ENCODE measurements around the gene LSM2. TPM values are rescaled to one million over a fixed set of nuclear protein-coding genes. Genes with fewer than 3 reads are reported as not detected.
"Not testable (repeated sequence)": the region's sequence is repeated elsewhere in the genome, so short reads cannot be mapped to it uniquely, and the experiment has no call there.

The LSM2 gene
- polyA plus RNA-seq, 1 donor (not counting 4 experiments of a cell fraction or from before 2014, with no cell fraction given): 46.5 TPM

- TF ChIP-seq CTCF (optimal IDR thresholded peaks at IDR 0.05 in 1 of 3, IDR thresholded peaks at IDR 0.05 in 1 of 3, conservative IDR thresholded peaks at IDR 0.05 in 1 of 3; ENCODE audit: extremely low read depth in 1 of 3, insufficient read depth in 2 of 3, low read length in 3 of 3) (no peak), EZH2 (IDR thresholded peaks at IDR 0.05; ENCODE audit: low read length) (no peak)
- peak; percentile 51 for FAIRE-seq
These were observed 762 bp downstream of the LSM2 start for GRCh38 chr6:31805939-31806469.

GRCh38 chr6:31801031-31801927 is 5.5 kb downstream of the LSM2 start:
- H3K4me2 ChIP-seq (ENCODE audit: control insufficient read depth, extremely low read depth, insufficient read depth, low read depth, low read length); H3K79me2 ChIP-seq (ENCODE audit: control insufficient read depth, insufficient read depth, low read length); DNase-seq (ENCODE audit: low read depth, low spot score); dilution Hi-C loops (cut with MboI; ENCODE audit: extremely low pct_ligation_motif_present, low sequenced_read_pairs); H3K9me1 ChIP-seq (ENCODE audit: control insufficient read depth, extremely low read depth, insufficient read depth, low read length); H4K20me1 ChIP-seq (ENCODE audit: control insufficient read depth, extremely low read depth, insufficient read depth, low read length); FAIRE-seq; H2AFZ ChIP-seq (ENCODE audit: control insufficient read depth, low read length); H3K9ac ChIP-seq (ENCODE audit: control insufficient read depth, extremely low read depth, insufficient read depth, low read length); H3K27ac ChIP-seq (ENCODE audit: control insufficient read depth, insufficient read depth, low read length); H3K27me3 ChIP-seq (ENCODE audit: control insufficient read depth, extremely low read depth, insufficient read depth, low read length); H3K36me3 ChIP-seq (ENCODE audit: control insufficient read depth in 2 of 2, extremely low read depth in 1 of 2, insufficient read depth in 2 of 2, low read length in 2 of 2); H3K9me3 ChIP-seq (ENCODE audit: control insufficient read depth, low read depth, low read length); H3K4me3 ChIP-seq (ENCODE audit: control insufficient read depth in 2 of 3, extremely low read depth in 1 of 3, insufficient read depth in 2 of 3, low read depth in 1 of 3, low read length in 3 of 3): not testable (repeated sequence)
- peaks cover 19% of the 10 kb centered on the region for H3K4me1 ChIP-seq (ENCODE audit: control insufficient read depth, extremely low read depth, insufficient read depth, low read length)

More at GRCh38 chr6:31805939-31806469, 762 bp downstream of the LSM2 start:
- dilution Hi-C loops (cut with MboI; ENCODE audit: extremely low pct_ligation_motif_present, low sequenced_read_pairs): no loop called here
- Histone ChIP-seq H3K9me3 (ENCODE audit: control insufficient read depth, low read depth, low read length) (no peaks in the 10 kb centered on the region), H3K27me3 (ENCODE audit: control insufficient read depth, extremely low read depth, insufficient read depth, low read length) (no peaks in the 10 kb centered on the region), H3K9ac (ENCODE audit: control insufficient read depth, extremely low read depth, insufficient read depth, low read length) (peak overlapping the region; percentile 83), H3K79me2 (ENCODE audit: control insufficient read depth, insufficient read depth, low read length) (peaks cover 6% of the 10 kb centered on the region), H3K9me1 (ENCODE audit: control insufficient read depth, extremely low read depth, insufficient read depth, low read length) (no peaks in the 10 kb centered on the region), H3K27ac (ENCODE audit: control insufficient read depth, insufficient read depth, low read length) (peak overlapping the region; percentile 70), H2AFZ (ENCODE audit: control insufficient read depth, low read length) (peak overlapping the region; percentile 82), H3K4me3 (ENCODE audit: control insufficient read depth in 2 of 3, extremely low read depth in 1 of 3, insufficient read depth in 2 of 3, low read depth in 1 of 3, low read length in 3 of 3) (peak overlapping the region; percentile 80 to 89 (median 84)), H3K4me2 (ENCODE audit: control insufficient read depth, extremely low read depth, insufficient read depth, low read depth, low read length) (peak overlapping the region; percentile 68), H3K4me1 (ENCODE audit: control insufficient read depth, extremely low read depth, insufficient read depth, low read length) (peaks cover 8% of the 10 kb centered on the region), H3K36me3 (ENCODE audit: control insufficient read depth in 2 of 2, extremely low read depth in 1 of 2, insufficient read depth in 2 of 2, low read length in 2 of 2) (no peaks in the 10 kb centered on the region), H4K20me1 (ENCODE audit: control insufficient read depth, extremely low read depth, insufficient read depth, low read length) (no peaks in the 10 kb centered on the region)
- DNase-seq (ENCODE audit: low read depth, low spot score): no peak
